ENCODE data around the gene SMARCD3. TPM values are rescaled to one million over a fixed set of nuclear protein-coding genes. Genes with fewer than 3 reads are reported as not detected.

SMARCD3 gene
- total RNA-seq, 6 experiments from 2014 or later: 2.4 to 7.3 (median 2.7) TPM

DNA sequence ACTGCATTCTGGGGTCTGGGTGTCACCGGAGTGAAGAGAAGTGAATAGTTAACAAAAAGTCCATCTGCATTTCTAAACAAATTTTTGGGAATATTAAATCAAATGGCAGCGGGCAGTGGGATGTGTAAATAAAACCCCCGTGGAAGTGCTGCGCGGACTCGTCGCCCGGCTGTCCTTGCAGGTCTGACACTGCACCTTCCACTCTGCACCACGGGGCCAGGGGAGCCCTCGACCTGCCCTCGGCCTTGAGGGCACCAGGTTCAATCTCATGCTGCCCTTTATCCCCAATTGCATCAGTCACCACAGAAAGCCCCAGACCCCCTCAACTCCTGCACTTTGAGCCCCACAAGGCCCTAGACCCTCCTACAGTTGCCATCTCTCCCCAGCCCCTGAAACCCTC lies 6.4 kb upstream of the SMARCD3 start:
- intact Hi-C loops (cut with DNase I): no loop called here
- 28% methylated on average over 10 of the region's 11 CpGs for WGBS (ENCODE audit: insufficient coverage, low coverage, low lambda C conversion rate, missing lambda C conversion rate)
- no peak overlapping the region for H3K4me3 ChIP-seq
- peaks cover 0 to 3% (median 0%) of the 10 kb centered on the region in 4 donors for H3K4me1 ChIP-seq
- DNase-seq (no peak), ATAC-seq (no peak)
- no peak overlapping the region for H3K27ac ChIP-seq
- TF ChIP-seq, protein P1, sequence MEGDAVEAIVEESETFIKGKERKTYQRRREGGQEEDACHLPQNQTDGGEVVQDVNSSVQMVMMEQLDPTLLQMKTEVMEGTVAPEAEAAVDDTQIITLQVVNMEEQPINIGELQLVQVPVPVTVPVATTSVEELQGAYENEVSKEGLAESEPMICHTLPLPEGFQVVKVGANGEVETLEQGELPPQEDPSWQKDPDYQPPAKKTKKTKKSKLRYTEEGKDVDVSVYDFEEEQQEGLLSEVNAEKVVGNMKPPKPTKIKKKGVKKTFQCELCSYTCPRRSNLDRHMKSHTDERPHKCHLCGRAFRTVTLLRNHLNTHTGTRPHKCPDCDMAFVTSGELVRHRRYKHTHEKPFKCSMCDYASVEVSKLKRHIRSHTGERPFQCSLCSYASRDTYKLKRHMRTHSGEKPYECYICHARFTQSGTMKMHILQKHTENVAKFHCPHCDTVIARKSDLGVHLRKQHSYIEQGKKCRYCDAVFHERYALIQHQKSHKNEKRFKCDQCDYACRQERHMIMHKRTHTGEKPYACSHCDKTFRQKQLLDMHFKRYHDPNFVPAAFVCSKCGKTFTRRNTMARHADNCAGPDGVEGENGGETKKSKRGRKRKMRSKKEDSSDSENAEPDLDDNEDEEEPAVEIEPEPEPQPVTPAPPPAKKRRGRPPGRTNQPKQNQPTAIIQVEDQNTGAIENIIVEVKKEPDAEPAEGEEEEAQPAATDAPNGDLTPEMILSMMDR (IDR thresholded peaks at IDR 0.05): no peak
- no peak for TF ChIP-seq POLR2A (IDR thresholded peaks at IDR 0.05)
- no peaks in the 10 kb centered on the region for H3K27me3 ChIP-seq
- H3K36me3 ChIP-seq: no peaks in the 10 kb centered on the region
- H3K9me3 ChIP-seq: no peaks in the 10 kb centered on the region

DNA sequence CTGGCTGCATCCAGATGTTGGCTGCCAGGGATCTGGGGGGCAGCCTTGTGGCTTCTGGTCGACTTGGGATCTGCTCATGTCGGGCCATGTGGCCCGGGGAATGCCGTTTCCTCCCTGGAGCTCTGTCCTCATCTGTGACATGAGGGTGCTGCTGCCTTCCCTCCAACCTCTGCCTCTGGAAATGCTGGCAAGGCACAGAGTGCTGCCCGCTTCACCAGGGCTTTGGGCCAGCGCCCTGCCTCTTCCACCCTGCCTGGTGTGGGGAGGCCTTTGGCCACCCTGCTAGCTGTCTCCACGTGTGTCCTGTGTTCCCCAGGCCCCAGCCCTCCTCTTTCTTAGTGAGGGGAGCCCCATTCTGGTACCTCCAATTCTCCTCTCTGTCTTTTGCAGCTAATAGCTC lies 5.8 kb upstream of the SMARCD3 start:
- TF ChIP-seq POLR2A (IDR thresholded peaks at IDR 0.05): no peak
- TF ChIP-seq, protein P1 (IDR thresholded peaks at IDR 0.05): no peak
- H3K27me3 ChIP-seq: no peaks in the 10 kb centered on the region
- H3K4me1 ChIP-seq: peaks cover 0 to 4% (median 0%) of the 10 kb centered on the region in 4 donors
- no peak overlapping the region for H3K27ac ChIP-seq
- intact Hi-C loops (cut with DNase I): no loop called here
- ATAC-seq (no peak), DNase-seq (no peak)
- H3K36me3 ChIP-seq: no peaks in the 10 kb centered on the region
- no peak overlapping the region for H3K4me3 ChIP-seq
- H3K9me3 ChIP-seq: no peaks in the 10 kb centered on the region
- no CpG with 5 or more reads among the region's 7 CpGs for WGBS (ENCODE audit: insufficient coverage, low coverage, low lambda C conversion rate, missing lambda C conversion rate)

DNA sequence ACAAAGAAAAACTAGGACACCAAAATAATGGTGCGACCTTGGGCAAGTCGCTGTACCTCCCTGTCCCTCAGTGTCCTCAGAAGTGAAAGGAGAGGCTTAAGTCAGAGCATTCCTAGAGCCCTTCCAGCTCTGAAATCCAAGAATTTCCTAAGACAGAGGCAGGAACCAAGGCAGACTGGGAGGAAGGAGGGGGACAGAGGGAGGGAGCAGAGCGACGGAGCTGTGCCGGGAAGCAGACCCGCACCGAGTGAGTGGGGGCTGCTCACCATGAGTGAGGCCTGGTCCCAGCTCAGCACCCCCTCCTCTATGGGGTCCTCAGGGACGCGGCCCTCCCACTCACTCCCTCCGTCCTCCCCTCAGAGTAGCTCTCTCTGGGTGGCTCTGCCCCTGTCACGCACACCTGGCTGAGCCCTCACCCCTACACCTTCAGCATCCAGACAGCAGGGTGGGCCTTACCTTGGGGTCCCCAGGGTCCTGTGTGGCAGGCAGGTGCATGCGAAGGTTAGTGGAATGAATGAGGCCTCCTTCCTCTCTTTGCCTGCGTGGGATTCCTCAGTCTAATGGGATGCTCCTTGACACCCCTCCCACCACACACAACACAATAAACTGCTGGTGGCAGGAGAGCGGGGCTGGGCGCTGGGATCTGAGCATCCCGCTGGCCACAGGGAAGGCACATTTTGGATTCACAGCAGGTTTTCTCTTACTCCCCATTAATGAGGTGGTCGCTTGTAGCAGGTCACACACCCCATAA lies 4.6 kb upstream of the SMARCD3 start:
- H3K36me3 ChIP-seq: no peaks in the 10 kb centered on the region
- DNase-seq: no peak
- H3K4me3 ChIP-seq: no peak overlapping the region
- intact Hi-C loops (cut with DNase I): no loop called here
- no peaks in the 10 kb centered on the region for H3K9me3 ChIP-seq
- no peak for ATAC-seq
- TF ChIP-seq, protein P1 (IDR thresholded peaks at IDR 0.05): no peak
- TF ChIP-seq POLR2A (IDR thresholded peaks at IDR 0.05): no peak
- no peak overlapping the region for H3K27ac ChIP-seq
- H3K27me3 ChIP-seq: no peaks in the 10 kb centered on the region
- 38% methylated on average over 3 of the region's 17 CpGs for WGBS (ENCODE audit: insufficient coverage, low coverage, low lambda C conversion rate, missing lambda C conversion rate)
- peaks cover 0 to 13% (median 0%) of the 10 kb centered on the region in 4 donors for H3K4me1 ChIP-seq

DNA sequence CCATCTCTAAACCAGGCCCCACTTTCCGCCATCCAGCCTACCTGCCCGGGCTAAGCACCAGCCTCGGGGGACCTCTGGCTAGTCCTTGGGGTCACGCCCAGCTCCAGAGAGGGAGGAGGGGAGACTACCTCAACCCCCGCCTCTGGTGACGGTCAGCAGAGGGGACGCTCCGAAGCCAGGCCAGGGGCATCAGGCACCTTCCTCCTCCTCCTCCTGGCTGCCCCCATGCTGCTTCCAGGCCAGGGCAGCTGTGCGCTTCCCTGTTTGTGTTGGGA lies 4.0 kb upstream of the SMARCD3 start:
- H3K4me1 ChIP-seq: peaks cover 0 to 15% (median 0%) of the 10 kb centered on the region in 4 donors
- no peaks in the 10 kb centered on the region for H3K36me3 ChIP-seq
- H3K27ac ChIP-seq: peak overlapping the region in 1 of 3 donors; percentile 13
- 47% methylated on average over 4 of the region's 9 CpGs for WGBS (ENCODE audit: insufficient coverage, low coverage, low lambda C conversion rate, missing lambda C conversion rate)
- TF ChIP-seq POLR2A (IDR thresholded peaks at IDR 0.05): no peak
- TF ChIP-seq, protein P1 (IDR thresholded peaks at IDR 0.05): no peak
- intact Hi-C loops (cut with DNase I): no loop called here
- peak overlapping the region in 2 of 3 donors; percentile 39 to 42 for H3K4me3 ChIP-seq
- DNase-seq (peak in 1 of 3 donors; percentile 48), ATAC-seq (no peak)
- H3K27me3 ChIP-seq: no peaks in the 10 kb centered on the region
- no peaks in the 10 kb centered on the region for H3K9me3 ChIP-seq
